Right lobe of liver (tissue), 6 donors: ENCODE results near the gene ADGRD1. TPM values are rescaled to one million over a fixed set of nuclear protein-coding genes. Genes with fewer than 3 reads are reported as not detected.
A peak's percentile ranks its signal among the peaks of the same experiment; 100 is the strongest.
"Not testable (repeated sequence)": the region's sequence is repeated elsewhere in the genome, so short reads cannot be mapped to it uniquely, and the experiment has no call there.

ENCODE experiments used
- ATAC-seq, 4 donors: fragments of 200-7000 bp; cut with Tn5 transposase; one replicate each; pipeline ENCODE4 v1.9.1; 2020; ENCODE audit warnings: mild to moderate bottlenecking in 4 of 4, moderate library complexity in 4 of 4
- DNase-seq, 3 donors: peaks; one replicate each; pipeline ENCODE4 v3.0.0-alpha.2; 2020
- H3K27ac ChIP-seq, 3 donors: fragments of 200-600 bp; one replicate each; pipeline ENCODE4 v1.8.0; 2022
- H3K27me3 ChIP-seq, 2 donors: fragments of 200-600 bp; one replicate each; pipeline ENCODE4 v1.8.0; 2022
- H3K36me3 ChIP-seq, 4 donors: fragments of 200-600 bp; sonication (generic) in 1 of 4; one replicate each; pipeline versions ENCODE4 v1.5.1 to v1.8.0; 2017 to 2022; ENCODE audit warnings: control low read depth in 1 of 4
- H3K4me1 ChIP-seq, 4 donors: fragments of 200-600 bp; sonication (generic) in 1 of 4; one replicate each; pipeline versions ENCODE4 v1.5.1 to v1.8.0; 2017 to 2022; ENCODE audit warnings: control low read depth in 1 of 4
- H3K4me3 ChIP-seq, 3 donors: fragments of 200-600 bp; one replicate each; pipeline ENCODE4 v1.8.0; 2022
- H3K9me3 ChIP-seq, 4 donors: fragments of 200-600 bp; sonication (generic) in 1 of 4; one replicate each; pipeline versions ENCODE4 v1.5.1 to v1.8.0; 2017 to 2022; ENCODE audit warnings: control low read depth in 1 of 4
- POLR2A ChIP-seq: fragments of 450-650 bp; IDR thresholded peaks from one replicate; pipeline ENCODE4 v1.6.1; 2017; ENCODE audit warnings: antibody characterized with exemption, mild to moderate bottlenecking
- WGBS: methylation state at CpG from one replicate; pipeline ENCODE4 v1.1.6; 2018; ENCODE audit warnings: low coverage, low lambda C conversion rate; ENCODE audit not compliant: insufficient coverage; ENCODE audit errors: missing lambda C conversion rate; 5-methylcytosine and 5-hydroxymethylcytosine counted together
- intact Hi-C, 2 donors: fragments of 100-400 bp; cut with DNase I; formaldehyde crosslinking; loops; one replicate each; pipeline versions ENCODE4 v1.11.2 to v1.14.1; 2022
- total RNA-seq, 6 experiments: library from RNA; depleted of rRNA in 2 of 6; stranded (reverse); fragments of >200 nt in 2 of 6; fragmentation: NEBNext Ultra II Directional in 3 of 6; extraction: Animal tissue kit (Norgen Biotek cat#: 25700) in 3 of 6; gene quantifications; one replicate each; pipeline versions ENCODE4 v1.1.0 to v1.2.4, GENCODE V29; 2016 to 2023
- TF ChIP-seq, protein P1 (sequence below), 4 donors: fragments of 200-600 bp in 3 of 4; fragments of 450-650 bp in 1 of 4; IDR thresholded peaks; one replicate each; pipeline versions ENCODE4 v1.5.1 to v1.8.0; 2016 to 2022; ENCODE audit warnings: antibody characterized with exemption in 4 of 4, mild to moderate bottlenecking in 2 of 4
- donor health status: DM: no; HTN: yes; CAD: no.
- donor health status: DM: no; HTN: no; CAD: no.
- donor health status: DM: no; HTN: no; CAD: no.
- donor health status: DM: no; HTN: yes; CAD: no.
- donor health status: DM: no; HTN: yes; CAD: no.

Gene ADGRD1
- total RNA-seq, 6 experiments from 2014 or later = 4.7 to 17.0 (median 10.9) TPM

DNA sequence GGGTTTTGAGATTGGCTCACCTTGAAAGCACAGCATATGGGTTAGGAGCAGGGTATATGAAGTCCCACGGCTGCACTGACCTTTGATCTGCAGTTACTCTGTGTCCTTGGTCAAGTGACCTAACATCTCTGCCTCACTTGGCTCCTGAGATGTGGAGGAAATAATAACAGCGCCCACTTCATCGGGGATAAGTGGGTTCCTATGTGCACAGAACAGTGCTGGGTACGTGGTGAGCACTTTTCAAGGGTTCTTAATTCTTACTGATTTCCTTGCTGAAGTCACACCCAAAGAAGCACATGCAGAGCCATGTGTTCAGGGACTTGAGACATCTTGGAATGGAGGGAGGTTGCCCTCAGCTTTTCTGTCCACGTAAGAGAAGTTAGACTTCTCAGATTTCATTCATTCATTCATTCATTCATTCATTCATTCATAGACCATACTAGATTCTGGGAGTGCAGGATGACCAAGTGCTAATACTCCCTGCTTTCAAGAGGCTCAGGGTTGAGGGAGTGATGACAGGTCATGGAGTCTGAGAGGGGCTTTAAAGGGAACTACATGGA is 39.4 kb downstream of the ADGRD1 start:
- no peak overlapping the region for H3K4me3 ChIP-seq
- no peaks in the 10 kb centered on the region for H3K27me3 ChIP-seq
- intact Hi-C loops = no loop called here
- H3K27ac ChIP-seq = no peak overlapping the region
- DNase-seq (no peak), ATAC-seq (no peak)
- H3K36me3 ChIP-seq = no peaks in the 10 kb centered on the region
- no peaks in the 10 kb centered on the region for H3K4me1 ChIP-seq
- no peak for TF ChIP-seq POLR2A
- TF ChIP-seq, protein P1, sequence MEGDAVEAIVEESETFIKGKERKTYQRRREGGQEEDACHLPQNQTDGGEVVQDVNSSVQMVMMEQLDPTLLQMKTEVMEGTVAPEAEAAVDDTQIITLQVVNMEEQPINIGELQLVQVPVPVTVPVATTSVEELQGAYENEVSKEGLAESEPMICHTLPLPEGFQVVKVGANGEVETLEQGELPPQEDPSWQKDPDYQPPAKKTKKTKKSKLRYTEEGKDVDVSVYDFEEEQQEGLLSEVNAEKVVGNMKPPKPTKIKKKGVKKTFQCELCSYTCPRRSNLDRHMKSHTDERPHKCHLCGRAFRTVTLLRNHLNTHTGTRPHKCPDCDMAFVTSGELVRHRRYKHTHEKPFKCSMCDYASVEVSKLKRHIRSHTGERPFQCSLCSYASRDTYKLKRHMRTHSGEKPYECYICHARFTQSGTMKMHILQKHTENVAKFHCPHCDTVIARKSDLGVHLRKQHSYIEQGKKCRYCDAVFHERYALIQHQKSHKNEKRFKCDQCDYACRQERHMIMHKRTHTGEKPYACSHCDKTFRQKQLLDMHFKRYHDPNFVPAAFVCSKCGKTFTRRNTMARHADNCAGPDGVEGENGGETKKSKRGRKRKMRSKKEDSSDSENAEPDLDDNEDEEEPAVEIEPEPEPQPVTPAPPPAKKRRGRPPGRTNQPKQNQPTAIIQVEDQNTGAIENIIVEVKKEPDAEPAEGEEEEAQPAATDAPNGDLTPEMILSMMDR (IDR thresholded peaks at IDR 0.05) = no peak
- no peaks in the 10 kb centered on the region for H3K9me3 ChIP-seq
- no CpG with 5 or more reads among the region's 5 CpGs for WGBS

DNA sequence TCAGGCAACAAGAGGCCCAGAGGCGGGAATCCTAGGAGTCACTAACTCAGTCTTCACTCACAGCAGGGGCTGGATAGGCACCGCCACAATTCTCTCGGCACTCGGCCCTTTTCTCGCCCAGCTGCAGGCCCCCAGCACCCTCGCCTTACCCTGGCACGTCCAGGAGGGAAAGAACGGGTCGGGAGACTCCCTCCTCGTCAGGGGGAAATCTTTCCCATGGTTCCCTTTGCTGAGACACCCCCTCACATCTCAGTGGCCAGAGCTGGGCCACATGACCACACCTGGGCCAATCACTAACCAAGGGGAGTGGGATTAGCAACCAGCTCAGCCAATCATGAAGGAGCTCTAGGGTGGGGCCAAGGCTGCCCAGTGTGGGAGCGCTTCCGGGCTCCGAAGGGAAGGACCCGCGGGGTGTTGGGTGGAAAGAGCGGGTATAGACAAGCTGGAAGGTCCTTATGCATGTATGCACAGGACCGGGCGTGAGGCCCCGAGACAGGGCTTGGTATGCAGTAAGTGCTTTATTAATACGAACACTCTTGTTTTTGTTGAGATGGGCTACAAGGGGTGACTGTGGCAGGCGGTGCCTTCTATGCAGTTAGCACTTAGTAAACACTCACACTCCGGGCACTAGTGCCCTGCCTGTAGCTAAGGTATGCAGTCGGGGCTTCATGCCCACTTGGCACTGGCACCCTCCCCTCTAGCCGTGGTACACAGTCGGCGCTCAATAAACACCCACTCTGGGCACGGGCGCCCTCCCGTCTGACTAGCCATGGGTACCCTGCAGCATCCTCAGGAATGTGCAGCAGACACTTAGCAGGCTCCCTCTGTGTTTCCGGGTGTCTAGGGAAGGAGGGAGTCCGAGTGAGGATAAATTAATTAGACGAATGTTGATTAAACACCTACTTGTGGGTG is 40.3 kb downstream of the ADGRD1 start:
- no peaks in the 10 kb centered on the region for H3K36me3 ChIP-seq
- no peaks in the 10 kb centered on the region for H3K9me3 ChIP-seq
- no peak overlapping the region for H3K27ac ChIP-seq
- no peaks in the 10 kb centered on the region for H3K27me3 ChIP-seq
- DNase-seq = no peak
- intact Hi-C loops = no loop called here
- no peaks in the 10 kb centered on the region for H3K4me1 ChIP-seq
- peak in 1 of 4 donors; percentile 14 for ATAC-seq
- TF ChIP-seq, protein P1 (IDR thresholded peaks at IDR 0.05) = no peak
- TF ChIP-seq POLR2A = no peak
- H3K4me3 ChIP-seq = no peak overlapping the region
- WGBS = 94% methylated on average over 13 of the region's 32 CpGs

DNA sequence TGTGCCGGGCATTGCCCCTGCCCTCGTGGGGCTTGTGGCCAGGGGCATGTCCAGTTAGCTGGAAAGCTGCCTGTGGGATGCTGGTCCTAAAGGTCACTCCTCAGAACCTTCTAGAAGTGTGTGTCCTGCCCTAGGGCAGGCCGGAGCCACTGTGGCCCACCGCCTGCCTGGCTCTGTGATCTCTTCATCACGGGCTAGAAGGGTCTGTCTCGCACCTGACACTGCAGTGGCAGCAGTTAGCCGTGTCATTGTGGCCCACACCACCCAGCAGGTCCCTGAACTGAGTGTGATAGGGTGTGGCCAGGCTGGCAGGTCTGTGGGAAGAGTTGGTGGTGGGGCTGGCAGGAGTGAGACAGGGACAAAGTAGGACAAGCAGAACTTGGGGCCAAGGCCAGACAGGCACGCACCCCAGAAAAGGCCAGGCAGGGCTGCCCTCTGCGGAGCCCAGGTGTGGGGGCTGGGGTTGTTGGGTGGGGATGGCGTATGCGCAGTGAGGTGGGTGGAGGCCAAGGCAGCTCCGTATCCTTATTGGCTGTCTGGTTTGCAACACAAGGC is 41.2 kb downstream of the ADGRD1 start:
- no peaks in the 10 kb centered on the region for H3K27me3 ChIP-seq
- no peaks in the 10 kb centered on the region for H3K36me3 ChIP-seq
- TF ChIP-seq POLR2A = no peak
- TF ChIP-seq, protein P1 (IDR thresholded peaks at IDR 0.05) = no peak
- intact Hi-C loops = no loop called here
- no peak overlapping the region for H3K4me3 ChIP-seq
- peak in 2 of 4 donors; percentile 33 to 37 for ATAC-seq
- no peaks in the 10 kb centered on the region for H3K9me3 ChIP-seq
- 89% methylated on average over 3 of the region's 12 CpGs for WGBS
- H3K27ac ChIP-seq = no peak overlapping the region
- DNase-seq = no peak
- no peaks in the 10 kb centered on the region for H3K4me1 ChIP-seq

- H3K4me1 ChIP-seq, H3K27me3 ChIP-seq, H3K27ac ChIP-seq, intact Hi-C loops, DNase-seq, H3K36me3 ChIP-seq, H3K4me3 ChIP-seq, H3K9me3 ChIP-seq: not testable (repeated sequence)
- WGBS = 32% methylated on average over 3 of the region's 5 CpGs
- ATAC-seq = peak in 3 of 4 donors; percentile 53 to 70 (median 65)
These were observed 41.8 kb downstream of the ADGRD1 start for GRCh38 chr12:130995386-130995969.

DNA sequence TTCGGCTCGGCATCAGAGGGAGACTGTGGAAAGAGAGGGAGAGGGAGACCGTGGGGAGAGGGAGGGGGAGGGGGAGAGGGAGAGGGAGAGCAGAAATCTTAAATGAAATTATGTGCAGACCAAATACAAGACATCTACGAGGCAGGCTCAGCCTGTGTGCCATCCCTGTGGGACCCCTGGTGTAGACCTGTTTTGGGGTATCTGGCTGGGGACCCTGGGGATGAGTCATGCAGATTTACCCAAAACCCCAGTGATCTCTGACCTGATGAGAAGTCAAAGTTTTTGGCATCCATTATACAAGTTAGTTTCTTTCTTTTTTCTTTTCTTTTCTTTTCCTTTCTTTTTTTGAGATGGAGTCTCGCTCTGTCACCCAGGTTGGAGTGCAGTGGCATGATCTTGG is 44.4 kb downstream of the ADGRD1 start:
- TF ChIP-seq, protein P1 (IDR thresholded peaks at IDR 0.05) = no peak
- TF ChIP-seq POLR2A = no peak
- ATAC-seq = no peak
- H3K27me3 ChIP-seq = no peaks in the 10 kb centered on the region
- 93% methylated on average over 5 of the region's 5 CpGs for WGBS
- no peaks in the 10 kb centered on the region for H3K9me3 ChIP-seq
- no peak overlapping the region for H3K27ac ChIP-seq
- no peak overlapping the region for H3K4me3 ChIP-seq
- no peaks in the 10 kb centered on the region for H3K36me3 ChIP-seq
- intact Hi-C loops = no loop called here
- H3K4me1 ChIP-seq = no peaks in the 10 kb centered on the region
- DNase-seq = no peak
